Left kidney (tissue), 2 donors: ENCODE results near the gene COG5. TPM values are rescaled to one million over a fixed set of nuclear protein-coding genes. Genes with fewer than 3 reads are reported as not detected.
"Not testable (repeated sequence)": the region's sequence is repeated elsewhere in the genome, so short reads cannot be mapped to it uniquely, and the experiment has no call there.

Experiments used
- DNase-seq: peaks from one replicate; pipeline ENCODE4 v3.0.0-alpha.2; 2013
- polyA plus RNA-seq: library from polyadenylated mRNA; unstranded; fragments of 120-200 nt; gene quantifications from one replicate; pipeline ENCODE4 v1.2.1, GENCODE V29; 2013; ENCODE audit not compliant: insufficient read length

The COG5 gene
- polyA plus RNA-seq, 1 donor: 37.7 TPM

DNA sequence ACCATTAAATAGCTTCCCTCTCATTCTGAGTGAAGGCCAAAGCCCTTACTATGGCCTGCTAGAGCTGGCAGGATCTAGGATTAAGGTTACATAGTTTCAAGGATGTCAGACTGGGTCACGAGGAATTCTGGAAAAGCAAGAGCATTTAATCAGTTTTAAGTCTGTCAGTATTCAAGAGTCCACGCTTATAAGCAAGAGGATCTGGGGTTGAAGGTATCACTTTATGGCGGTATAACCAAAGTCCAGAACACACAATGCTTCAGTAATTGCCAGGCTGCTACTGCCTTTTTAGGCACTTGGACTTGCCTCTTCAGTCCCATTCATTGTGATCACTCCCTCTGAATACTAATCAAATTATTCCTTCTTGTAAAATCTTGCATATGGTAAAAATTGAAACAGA is 293.9 kb downstream of the COG5 start:
- DNase-seq: no peak

DNA sequence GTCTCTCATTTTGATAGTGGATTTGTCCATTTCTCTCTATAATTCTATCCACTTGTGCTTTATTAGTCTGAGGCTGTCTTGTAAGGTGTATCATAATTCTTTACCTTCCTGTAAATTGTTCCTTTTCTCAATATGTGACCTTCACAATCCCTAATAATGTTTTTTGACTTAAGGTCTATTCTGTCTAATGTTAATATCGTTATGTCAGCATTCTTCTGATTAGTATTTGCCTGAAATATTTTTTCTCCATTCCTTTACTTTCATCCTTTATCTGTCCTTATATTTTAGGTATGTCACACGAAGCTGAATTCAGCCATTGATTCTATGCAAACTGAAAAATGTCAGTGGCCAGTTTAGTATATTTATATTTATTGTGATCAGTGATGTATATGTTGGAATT is 295.1 kb downstream of the COG5 start:
- DNase-seq: no peak

DNA sequence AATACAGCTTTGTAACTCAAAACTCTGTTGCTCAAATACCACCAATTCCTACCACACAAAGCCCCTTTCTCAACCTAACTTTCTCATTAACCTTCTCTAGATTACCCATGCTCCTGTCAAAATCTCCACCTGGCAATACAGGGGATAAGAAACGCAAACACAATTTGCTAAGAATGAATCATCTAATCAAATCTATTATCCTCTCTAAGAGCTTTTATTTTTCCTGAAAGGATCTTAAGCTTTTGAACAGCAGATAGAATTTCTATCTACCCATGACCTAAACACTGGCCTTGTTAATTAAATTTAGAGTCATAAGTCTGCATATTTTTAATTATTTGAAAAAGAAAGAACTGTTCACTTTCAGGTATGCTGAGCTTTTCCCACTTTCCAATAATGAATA is 296.6 kb downstream of the COG5 start:
- DNase-seq: no peak

DNA sequence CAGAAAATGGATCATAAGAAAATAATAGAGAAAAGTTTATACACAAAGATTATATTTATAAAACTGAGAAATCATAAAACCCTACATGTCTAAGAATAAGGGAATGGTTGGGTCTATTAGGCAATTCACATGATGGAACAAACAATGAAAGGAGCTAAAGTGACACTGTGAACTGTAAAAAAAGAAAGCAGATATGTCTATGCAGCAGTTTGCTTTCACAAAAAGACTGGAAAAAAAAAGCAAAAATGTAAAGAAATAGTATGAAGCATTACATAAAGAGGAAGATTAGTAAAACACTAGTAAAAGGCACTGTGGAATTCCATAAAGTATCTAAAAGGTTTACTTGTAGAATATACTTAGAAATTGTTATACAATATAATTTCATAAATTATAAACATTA is 299.0 kb downstream of the COG5 start:
- no peak for DNase-seq

DNA sequence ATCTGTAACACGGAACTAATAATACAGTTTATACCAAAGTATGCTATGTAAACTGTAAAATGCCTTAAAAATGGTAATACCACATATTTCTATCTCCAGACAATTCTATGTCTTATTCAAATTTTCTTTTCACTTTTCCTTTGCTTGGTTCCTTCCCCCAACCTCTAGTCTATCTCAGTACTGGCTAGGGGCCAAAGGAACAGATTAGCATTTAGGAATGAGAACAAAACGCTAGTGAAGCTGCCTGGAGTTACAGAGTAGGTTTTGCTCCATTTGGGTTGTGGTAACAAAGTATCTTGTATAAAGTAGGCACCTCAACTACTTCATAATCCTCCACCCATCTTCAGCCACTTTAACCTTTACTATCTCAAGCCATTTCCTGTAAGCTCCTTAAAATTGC is 300.9 kb downstream of the COG5 start:
- DNase-seq: no peak

DNA sequence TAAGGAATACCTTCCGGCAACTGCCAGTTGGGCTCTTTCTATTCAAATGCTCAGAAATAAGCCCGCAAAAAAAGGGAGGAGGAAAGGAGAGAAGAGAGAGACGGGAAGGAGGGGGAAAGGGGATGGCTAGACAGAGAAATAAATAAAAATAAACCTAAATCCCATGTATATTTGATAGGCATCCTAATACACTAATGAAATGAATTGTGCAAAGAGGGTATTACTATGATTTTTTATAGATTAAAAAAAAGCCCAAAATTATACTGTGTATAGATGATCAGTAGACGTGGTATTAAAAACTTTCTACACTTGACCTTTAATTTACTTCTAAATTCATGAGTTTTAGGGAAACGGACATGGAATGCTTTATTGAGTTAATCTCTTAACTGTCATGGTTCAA is 305.0 kb downstream of the COG5 start:
- DNase-seq: no peak

DNA sequence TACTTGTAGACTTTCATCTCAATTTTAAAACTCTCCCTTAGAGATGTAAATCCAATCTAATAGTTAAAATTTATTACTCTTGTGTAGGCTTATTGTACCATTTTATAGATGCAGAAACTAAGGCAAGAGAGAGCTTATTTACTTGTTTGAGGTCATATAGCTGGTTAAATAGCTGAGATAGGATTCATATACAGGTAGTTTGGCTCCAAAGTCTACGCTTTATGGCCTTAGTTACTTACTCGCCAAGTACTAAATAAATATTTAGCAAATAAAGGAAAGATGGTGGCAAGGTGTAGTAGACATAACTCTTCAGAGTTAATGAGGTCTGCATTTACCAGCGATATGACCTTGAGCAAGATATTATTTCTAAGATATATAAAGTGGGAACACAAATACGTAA is 308.1 kb downstream of the COG5 start:
- no peak for DNase-seq

DNA sequence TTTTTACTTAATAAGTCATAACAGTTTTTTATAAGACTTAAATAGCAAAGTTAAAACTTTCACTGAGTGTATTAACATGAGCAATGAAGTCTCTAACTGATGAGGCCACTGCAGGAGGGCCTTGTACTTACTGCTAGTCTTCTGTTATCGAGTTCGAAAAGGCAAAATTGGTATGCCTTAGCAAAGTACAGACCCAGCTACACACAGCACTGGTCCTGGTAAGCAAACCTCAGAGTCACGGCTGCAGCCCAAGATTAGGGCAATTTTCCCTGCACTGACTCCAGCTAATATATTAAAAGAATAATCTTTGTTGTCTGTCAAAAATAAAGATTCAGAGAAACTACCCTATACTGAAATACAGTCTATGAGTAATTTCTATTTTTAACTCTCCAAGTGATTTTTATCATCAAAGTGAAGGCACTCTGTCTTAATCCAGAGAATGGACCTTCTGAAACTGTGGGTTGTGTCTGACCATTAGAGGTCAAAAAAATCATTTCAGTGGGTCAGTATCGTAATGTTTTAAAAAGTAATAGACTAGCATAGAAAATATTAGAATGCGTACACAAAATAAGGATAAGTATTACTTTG is 309.2 kb downstream of the COG5 start:
- DNase-seq: no peak

DNA sequence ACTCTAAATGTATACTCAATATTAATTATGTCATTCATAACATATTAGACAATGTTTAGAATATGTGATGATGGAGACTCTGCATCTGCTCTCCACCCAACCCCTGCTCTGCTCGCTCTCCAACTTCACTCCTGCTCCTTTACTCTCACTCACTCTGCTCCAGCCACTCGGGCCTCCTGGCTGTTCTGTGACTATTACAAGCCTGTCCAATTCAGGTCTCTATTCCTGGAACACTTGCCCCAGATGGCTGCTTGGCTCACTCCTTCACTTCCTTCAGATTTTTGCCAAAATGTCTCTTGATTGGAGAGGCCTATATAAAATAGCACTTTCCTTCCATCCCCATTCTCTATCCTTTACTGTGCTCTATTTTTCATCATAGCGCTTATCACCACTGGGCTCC is 310.1 kb downstream of the COG5 start:
- DNase-seq: no peak

DNA sequence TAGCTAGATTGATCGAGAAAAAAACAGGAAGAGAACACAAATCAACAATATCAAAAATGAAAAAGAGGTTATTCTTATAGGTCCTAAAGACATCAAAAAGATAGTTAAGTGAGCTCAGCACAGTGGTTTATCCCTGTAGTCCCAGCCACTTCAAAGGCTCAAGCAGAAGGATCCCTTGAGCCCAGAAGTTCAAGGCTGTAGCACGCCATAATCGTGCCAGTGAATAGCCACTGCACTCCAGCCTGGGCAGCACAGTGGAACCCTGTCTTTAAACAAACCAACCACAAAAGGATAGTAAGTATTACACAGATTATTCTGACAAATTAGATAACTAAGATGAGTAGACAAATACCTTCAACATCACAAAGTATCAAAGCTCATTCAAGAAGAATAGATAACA is 311.8 kb downstream of the COG5 start:
- DNase-seq: no peak

DNA sequence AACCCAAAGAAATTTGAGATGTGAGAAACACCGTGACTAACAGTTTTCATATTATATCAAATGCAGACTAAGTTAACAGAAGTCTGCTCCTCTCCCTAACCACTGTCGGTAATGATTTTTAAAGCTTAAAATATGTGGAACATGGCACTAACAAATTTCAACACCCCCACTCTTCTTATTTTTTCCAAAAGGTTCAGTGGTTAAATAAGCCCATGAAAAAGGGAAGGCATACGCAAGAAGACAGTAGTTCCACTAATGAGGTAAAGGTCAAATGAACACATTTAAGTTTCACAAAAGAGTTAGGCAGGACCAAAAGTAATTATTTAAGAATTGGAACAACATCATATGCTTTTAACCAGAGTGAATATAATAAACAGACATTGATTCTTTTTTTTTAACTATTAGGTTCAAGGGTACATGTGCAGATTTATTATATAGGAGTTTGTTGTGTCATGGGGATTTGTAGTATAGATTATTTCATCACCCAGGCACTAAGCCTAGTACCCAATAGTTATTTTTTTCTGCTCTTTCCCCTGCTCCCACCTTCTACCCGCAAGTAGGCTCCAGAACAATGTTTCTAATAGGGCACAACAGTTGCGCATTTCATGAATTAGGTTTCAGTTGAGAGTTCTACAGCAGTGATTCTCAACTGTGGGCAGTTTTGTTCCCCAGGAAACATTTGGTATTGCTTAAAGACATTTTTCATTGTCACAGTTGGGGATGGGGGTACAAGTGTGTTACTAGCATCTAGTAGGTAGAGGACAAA is 315.0 kb downstream of the COG5 start:
- no peak for DNase-seq

DNA sequence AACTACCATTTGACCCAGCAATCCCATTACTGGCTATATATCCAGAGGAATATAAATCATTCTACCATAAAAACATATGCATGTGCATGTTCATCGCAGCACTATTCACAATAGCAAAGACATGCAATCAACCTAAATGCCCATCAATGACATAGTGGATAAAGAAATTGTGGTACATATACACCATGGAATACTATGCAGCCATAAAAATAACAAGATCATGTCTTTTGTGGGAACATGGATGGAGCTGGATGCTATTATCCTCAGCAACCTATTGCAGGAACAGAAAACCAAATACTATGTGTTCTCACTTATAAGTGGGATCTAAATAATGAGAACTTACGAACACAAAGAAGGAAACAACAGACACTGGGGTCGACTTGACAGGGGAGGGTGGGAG is 316.9 kb downstream of the COG5 start:
- not testable (repeated sequence) for DNase-seq

DNA sequence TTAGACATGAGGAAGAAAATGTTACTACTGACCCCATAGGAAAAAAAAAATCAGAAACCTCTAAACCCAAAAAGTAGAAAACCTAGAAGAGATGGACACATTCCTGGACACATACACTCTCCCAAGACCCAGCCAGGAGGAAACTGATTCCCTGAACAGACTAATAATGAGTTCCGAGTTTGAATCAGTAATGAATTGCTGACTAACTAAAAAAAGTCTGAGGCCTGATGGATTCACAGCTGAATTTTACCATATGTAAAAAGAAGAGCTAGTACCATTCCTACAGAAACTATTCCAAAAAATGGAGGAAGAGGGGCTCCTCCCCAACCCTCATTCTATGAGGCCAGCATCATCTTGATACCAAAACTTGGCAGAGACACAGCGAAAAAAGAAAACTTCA is 319.1 kb downstream of the COG5 start:
- DNase-seq: no peak

DNA sequence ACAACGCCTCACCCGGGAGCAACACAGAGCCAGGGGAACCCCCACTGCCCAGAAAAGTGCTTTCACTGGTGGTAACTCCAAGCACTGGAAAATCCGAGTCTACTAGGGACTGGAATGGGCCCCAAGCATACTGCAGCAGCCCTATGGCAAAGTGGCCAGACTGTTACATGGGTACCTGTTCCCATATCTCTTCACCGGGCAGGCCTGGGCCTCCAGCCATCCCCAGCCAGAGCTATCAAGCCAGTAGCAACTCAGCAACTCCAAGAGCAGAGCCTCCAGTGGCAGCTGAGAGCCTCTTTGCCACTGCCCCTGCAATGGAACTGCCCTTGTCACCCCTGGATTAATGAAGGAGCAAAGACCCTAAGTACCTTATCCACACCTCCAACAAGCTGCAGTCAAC is 321.5 kb downstream of the COG5 start:
- no peak for DNase-seq

DNA sequence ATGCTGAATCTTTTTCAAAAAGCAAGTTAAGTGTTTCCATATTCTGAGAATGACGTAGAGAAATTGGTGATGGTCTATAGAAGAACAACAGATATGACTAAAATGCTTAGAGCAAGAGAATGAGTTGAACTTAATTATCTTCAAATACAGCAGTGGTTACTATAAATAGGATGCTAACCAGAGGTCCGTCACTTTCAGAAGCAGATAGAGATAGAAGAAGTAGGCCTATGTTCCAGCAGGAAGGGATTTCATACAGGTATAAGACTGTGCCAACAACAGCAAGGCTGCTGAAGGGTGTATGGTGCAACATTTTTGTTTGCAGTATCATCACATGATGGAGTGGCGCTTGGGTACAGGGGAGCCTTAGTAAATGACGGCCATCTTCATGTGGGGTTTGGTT is 326.3 kb downstream of the COG5 start:
- DNase-seq: no peak

DNA sequence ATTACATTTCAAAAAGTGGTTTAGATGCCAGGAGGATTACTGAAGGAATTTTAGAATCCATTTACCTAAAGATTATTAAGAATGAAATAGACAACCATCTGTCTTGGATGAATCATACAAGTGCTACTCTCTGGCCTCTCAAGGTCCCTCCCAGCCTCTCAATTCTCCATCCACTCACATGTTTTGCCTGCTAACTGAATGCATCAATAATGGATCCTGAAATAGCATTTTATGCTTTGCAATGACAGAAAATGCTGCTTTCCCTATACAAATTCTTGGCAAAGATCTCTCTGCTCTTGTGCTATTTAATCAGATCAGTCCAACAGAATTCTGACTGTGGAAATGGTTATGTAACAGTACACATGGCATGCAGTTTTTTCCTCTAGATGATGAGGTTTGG is 326.9 kb downstream of the COG5 start:
- DNase-seq: no peak

DNA sequence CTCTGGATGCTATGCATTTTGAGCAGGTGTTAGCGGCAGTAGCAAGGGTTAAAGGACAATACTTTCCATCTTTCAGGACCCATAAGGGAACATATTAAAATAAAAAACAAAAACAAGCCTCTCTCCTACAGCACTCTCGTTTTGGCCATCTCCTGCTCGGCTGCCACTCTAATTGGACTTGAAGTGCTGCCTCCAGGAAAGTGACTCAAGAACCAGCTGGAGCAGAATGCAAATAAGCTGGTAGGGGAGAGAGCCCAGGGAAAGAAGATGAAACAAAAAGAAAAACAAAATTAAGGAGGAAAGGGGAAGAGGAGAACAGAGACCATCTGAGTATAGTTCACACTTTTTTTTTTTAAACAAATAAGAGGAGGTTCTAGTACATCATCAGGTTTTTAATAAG is 329.3 kb downstream of the COG5 start:
- no peak for DNase-seq

DNA sequence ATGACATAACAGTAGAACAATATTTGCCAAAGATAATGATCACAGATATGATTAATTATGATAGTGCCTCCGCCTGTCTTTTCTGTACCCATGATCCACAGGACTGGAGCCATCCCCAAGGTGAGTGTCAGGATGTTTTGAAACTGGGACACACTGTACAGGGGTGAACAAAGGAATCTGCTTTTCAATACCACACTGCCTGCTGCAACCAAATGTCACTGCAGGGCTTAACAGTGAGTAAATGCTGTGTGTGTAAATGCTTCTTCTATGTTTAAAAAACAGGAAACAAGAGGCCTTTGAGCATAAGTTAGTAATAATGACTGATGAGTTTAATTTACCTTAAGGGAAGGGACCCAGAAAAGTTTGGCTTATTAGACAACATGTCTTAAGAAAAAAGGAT is 329.7 kb downstream of the COG5 start:
- DNase-seq: no peak

DNA sequence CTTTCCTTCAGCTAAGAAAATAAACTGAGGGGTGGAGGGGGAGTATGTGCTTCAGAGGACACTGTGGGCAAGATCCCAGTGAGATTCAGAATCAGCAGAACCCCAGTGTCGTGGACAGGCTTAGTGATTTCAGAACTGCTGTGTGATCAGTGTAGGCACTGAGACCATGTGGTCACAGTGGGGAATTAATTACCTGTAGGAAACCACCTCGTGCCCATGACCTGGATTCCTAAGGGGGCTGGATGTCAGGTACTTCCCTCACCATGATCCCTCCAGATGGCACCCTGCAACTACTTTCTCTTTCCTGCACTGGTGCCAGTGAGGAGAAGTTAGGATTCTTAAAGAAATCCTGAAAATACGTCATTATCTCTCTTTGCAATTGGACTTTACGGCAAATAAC is 330.5 kb downstream of the COG5 start:
- DNase-seq: no peak

DNA sequence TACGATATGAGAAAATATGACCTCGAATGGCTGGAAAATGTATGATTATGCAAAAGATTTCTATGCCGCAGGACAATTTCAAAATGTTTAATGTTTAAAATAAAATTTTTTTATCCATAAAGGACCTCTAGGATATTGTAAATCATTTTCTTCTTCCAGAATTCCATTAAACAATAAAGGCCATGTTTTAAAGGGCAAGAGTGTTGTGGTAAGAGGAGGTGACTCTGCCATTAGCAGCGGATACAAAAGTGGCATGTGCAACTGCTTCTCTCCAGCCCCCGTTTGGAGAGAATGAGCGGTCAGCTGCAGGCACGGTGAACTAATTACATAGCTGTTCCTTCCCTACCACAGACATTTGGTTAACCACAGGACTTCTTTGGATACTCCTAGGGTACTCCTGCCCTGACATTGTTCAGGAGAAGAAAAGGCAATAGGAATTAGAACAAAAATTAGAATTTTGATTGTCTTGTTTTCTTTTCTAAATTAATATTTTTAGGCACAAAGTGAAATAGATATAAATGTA is 331.1 kb downstream of the COG5 start:
- no peak for DNase-seq

DNA sequence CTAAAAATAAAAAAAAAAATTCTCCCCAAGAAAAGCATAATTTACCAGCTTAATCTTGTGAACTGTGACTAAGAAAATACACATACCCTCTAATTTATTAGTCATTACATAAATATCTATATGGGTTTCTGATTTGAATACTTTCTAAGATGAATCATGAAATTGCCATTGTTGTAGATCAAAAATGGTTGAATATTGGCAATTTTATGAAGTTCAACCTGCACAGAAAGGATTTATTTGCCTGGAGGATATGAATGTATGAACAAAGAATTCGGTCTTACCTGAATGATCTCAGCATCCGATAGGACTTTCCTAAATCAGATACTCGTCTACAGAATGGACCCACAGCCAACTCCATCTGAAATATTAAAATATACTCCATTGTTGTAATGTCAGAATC is 333.4 kb downstream of the COG5 start:
- DNase-seq: no peak

DNA sequence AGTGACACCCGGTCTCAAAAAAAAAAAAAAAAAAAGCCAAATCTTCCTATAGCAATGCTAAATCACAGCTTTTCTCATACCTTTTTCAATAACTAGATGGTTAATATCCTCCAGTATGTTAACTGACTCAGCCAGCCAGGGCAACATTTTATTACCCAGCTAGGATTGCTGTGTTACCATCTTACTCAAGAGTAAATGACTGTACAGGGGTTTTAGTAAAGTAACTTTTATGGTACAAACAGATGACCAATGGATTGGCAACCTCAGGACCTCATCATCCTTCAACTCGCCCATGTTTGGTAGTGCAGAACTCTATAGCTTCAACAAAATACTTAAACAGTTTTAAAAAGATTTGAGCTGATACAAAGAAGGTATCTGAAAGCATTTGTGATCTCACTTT is 335.4 kb downstream of the COG5 start:
- no peak for DNase-seq

DNA sequence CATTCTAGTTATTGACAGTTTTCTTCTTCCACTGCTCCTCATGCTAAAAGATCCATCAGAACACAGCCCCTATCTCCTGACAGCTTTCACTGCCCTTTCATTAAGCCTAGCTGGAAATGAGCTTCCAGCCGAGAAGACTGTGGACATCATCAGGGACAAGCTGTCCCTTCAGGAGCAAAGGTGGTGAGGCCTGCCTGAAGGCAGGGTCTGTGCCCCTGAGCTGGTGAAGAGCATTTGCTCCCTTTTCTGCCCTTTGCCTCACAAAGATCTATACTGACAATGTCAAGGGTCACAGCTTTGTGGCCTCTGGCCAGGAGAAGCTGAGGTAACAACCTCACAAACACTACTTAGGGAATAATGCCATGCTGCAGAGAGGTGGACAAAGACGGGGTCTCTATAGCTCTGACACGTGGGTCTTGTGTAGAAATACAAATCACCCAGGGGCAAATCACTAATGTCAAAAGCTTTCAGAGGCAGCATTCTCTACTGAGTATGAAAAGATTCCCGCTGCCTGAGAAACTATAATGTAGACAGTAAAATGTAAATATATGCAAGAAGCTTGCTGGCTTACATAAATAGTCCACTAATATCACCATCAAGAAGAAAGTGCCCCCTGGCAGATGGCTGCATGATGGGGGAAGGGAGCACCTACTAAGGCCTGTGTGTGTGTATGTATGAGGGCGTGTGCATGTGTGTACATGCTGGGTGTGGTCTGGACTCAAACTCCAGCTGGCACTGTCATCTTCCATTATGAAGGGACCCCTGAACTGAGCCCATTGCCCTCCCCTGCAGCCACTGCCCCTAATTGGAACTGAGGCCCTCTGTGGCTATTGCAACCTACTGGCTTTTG is 339.1 kb downstream of the COG5 start:
- DNase-seq: no peak
